Umbilical cord (tissue), 2 donors: Measurements from ENCODE around the gene MED13L. TPM values are rescaled to one million over a fixed set of nuclear protein-coding genes. Genes with fewer than 3 reads are reported as not detected.

Experiments used
- DNase-seq: peaks from one replicate; pipeline ENCODE4 v3.0.0-alpha.2; 2015; ENCODE audit warnings: low spot score
- total RNA-seq: library from RNA; depleted of rRNA; stranded (reverse); fragments of >200 nt; gene quantifications from one replicate; pipeline ENCODE4 v1.2.3, GENCODE V29; 2014; ENCODE audit warnings: low replicate concordance; ENCODE audit not compliant: insufficient read depth

Gene MED13L
- total RNA-seq, 1 donor from 2014 or later = 285 TPM

- DNase-seq = peak; percentile 28
These were observed 332.5 kb downstream of the MED13L start for GRCh38 chr12:115944837-115945490.

- no peak for DNase-seq
These were observed 333.1 kb downstream of the MED13L start for GRCh38 chr12:115944392-115944742.

GRCh38 chr12:115943630-115944391, 333.7 kb downstream of the MED13L start:
- DNase-seq = peak; percentile 40

- no peak for DNase-seq
These were observed 334.2 kb downstream of the MED13L start for GRCh38 chr12:115943310-115943629.

- DNase-seq = no peak
These were observed 335.1 kb downstream of the MED13L start for GRCh38 chr12:115942346-115942745.

GRCh38 chr12:115941362-115941761, 336.1 kb downstream of the MED13L start:
- DNase-seq = no peak

- DNase-seq = no peak
These were observed 338.6 kb downstream of the MED13L start for GRCh38 chr12:115938794-115939377.

GRCh38 chr12:115936997-115937916, 340.2 kb downstream of the MED13L start:
- DNase-seq = no peak

GRCh38 chr12:115934877-115935276, 342.6 kb downstream of the MED13L start:
- no peak for DNase-seq

GRCh38 chr12:115934046-115934445, 343.4 kb downstream of the MED13L start:
- no peak for DNase-seq

- DNase-seq = no peak
These were observed 345.4 kb downstream of the MED13L start for GRCh38 chr12:115932066-115932465.

- no peak for DNase-seq
These were observed 347.2 kb downstream of the MED13L start for GRCh38 chr12:115930336-115930735.

- DNase-seq = no peak
These were observed 351.3 kb downstream of the MED13L start for GRCh38 chr12:115926037-115926670.

GRCh38 chr12:115923851-115924250, 353.6 kb downstream of the MED13L start:
- no peak for DNase-seq

GRCh38 chr12:115922952-115923564, 354.4 kb downstream of the MED13L start:
- no peak for DNase-seq

GRCh38 chr12:115920395-115921183, 356.9 kb downstream of the MED13L start:
- no peak for DNase-seq

GRCh38 chr12:115918763-115919162, 358.7 kb downstream of the MED13L start:
- DNase-seq = no peak

- peak; percentile 17 for DNase-seq
These were observed 360.4 kb downstream of the MED13L start for GRCh38 chr12:115916910-115917668.

- DNase-seq = no peak
These were observed 363.4 kb downstream of the MED13L start for GRCh38 chr12:115914122-115914521.
